VCaP (cell line): ENCODE measurements around the gene PTPN4.

ENCODE experiments used
- H3K27ac ChIP-seq: fragments of 450-650 bp; 2 replicates; pipeline ENCODE4 v1.5.1; 2017
- CTCF ChIP-seq: fragments of 450-650 bp; conservative IDR thresholded peaks from 2 replicates; pipeline ENCODE4 v1.5.1; 2017; ENCODE audit warnings: mild to moderate bottlenecking, moderate library complexity

Gene PTPN4

GRCh38 chr2:119718501-119719260, 41.0 kb upstream of the PTPN4 start:
- no peak for TF ChIP-seq CTCF
- H3K27ac ChIP-seq: no peak overlapping the region

GRCh38 chr2:119719261-119719627, 40.5 kb upstream of the PTPN4 start:
- no peak for TF ChIP-seq CTCF
- H3K27ac ChIP-seq: no peak overlapping the region

GRCh38 chr2:119721043-119721442, 38.7 kb upstream of the PTPN4 start:
- no peak for TF ChIP-seq CTCF
- H3K27ac ChIP-seq: no peak overlapping the region

DNA sequence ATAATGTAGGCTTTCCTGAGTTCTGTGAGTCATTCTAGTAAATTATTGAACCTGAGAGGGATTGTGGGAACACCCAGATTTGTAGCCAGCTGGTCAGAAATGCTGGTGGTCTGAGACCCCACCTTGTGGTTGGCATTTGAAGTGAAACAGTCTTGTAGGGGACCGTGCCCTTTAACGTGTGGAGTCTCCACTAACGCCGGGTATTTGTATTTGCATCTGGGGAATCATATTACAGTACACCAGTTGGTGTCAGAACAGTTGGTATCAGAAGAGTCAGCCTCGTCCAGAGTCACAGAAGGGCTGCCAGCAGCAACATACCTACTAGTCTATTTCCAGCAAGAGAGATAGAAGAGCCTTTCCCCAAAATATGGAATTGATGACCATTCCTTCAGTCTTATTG, 38.3 kb upstream of the PTPN4 start:
- no peak for TF ChIP-seq CTCF
- no peak overlapping the region for H3K27ac ChIP-seq

DNA sequence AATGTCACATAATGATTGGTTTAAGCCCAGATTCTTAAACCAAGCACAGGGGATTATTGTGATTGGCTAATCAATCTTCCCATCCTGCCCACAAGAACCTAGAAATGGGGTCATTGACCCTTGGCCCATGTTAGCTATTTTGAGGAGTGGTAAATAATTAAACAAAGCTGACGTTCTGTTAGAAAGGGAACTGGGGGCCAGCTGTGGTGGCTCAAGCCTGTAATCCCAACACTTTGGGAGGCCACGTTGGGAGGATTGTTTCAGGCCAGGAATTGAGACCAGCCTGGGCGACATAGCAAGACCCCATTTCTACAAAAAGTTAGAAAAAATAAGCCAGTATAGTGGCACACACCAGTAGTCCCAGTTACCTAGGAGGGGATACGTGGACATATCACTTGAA, 37.8 kb upstream of the PTPN4 start:
- no peak for TF ChIP-seq CTCF
- no peak overlapping the region for H3K27ac ChIP-seq

GRCh38 chr2:119723186-119723585, 36.5 kb upstream of the PTPN4 start:
- no peak overlapping the region for H3K27ac ChIP-seq
- TF ChIP-seq CTCF: no peak

- no peak overlapping the region for H3K27ac ChIP-seq
- no peak for TF ChIP-seq CTCF
Measured at GRCh38 chr2:119723784-119724467, 35.8 kb upstream of the PTPN4 start.
